Measurements from ENCODE around the gene ZBTB40. TPM values are rescaled to one million over a fixed set of nuclear protein-coding genes. Genes with fewer than 3 reads are reported as not detected.

Gene ZBTB40
- total and polyA plus RNA-seq, 2 of the 13 experiments (the other 11 are each of a cell fraction or from before 2014, with no cell fraction given), result 8.8 to 16.5 TPM

- TF ChIP-seq FIP1L1 (IDR thresholded peaks at IDR 0.05; ENCODE audit: borderline replicate concordance, insufficient read depth, low read depth, low read length) (no peak), BRD4 (CRISPR knock-in tag; IDR thresholded peaks at IDR 0.05) (no peak), ZNF33B (CRISPR knock-in tag; IDR thresholded peaks at IDR 0.05) (no peak), ZNF260 (CRISPR knock-in tag; IDR thresholded peaks at IDR 0.05; ENCODE audit: borderline replicate concordance, low read depth) (no peak), HIC2 (CRISPR knock-in tag; IDR thresholded peaks at IDR 0.05; ENCODE audit: low read depth) (no peak; the same call in 1 of the 2 replicates), ZNF224 (CRISPR knock-in tag; IDR thresholded peaks at IDR 0.05) (no peak), SIN3A (IDR thresholded peaks at IDR 0.05; ENCODE audit: borderline replicate concordance, low read depth, low read length) (peak; percentile 77; the same call in 1 of the 2 replicates), ELK4 (CRISPR knock-in tag; IDR thresholded peaks at IDR 0.05; ENCODE audit: borderline replicate concordance) (no peak), ZFP37 (CRISPR knock-in tag; IDR thresholded peaks at IDR 0.05; ENCODE audit: borderline replicate concordance) (no peak), TCF12 (IDR thresholded peaks at IDR 0.05) (no peak), TCF12 (CRISPR knock-in tag; IDR thresholded peaks at IDR 0.05) (no peak), CHD4 (IDR thresholded peaks at IDR 0.05; ENCODE audit: borderline replicate concordance, low read length) (peak; percentile 22; the same call in 1 of the 2 replicates), ZFP90 (CRISPR knock-in tag; IDR thresholded peaks at IDR 0.05; ENCODE audit: borderline replicate concordance) (no peak), ZNF879 (CRISPR knock-in tag; IDR thresholded peaks at IDR 0.05) (no peak), ZNF644 (CRISPR knock-in tag; IDR thresholded peaks at IDR 0.05; ENCODE audit: low read depth) (peak; percentile 49; the same call in 1 of the 2 replicates), HDAC6 (IDR thresholded peaks at IDR 0.05; ENCODE audit: low read depth, low read length) (no peak), ZNF503 (CRISPR knock-in tag; IDR thresholded peaks at IDR 0.05) (no peak), ZNF841 (CRISPR knock-in tag; IDR thresholded peaks at IDR 0.05; ENCODE audit: borderline replicate concordance) (no peak), FOXA3 (CRISPR knock-in tag; IDR thresholded peaks at IDR 0.05) (peak; percentile 83), ATRX (CRISPR knock-in tag; IDR thresholded peaks at IDR 0.05; ENCODE audit: borderline replicate concordance) (no peak)
Observed at GRCh38 chr1:22450351-22451021, 1.2 kb upstream of the ZBTB40 start (continued).

Data from HepG2 (cell line).